ENCODE measurements around the gene GRIA3.

DNA sequence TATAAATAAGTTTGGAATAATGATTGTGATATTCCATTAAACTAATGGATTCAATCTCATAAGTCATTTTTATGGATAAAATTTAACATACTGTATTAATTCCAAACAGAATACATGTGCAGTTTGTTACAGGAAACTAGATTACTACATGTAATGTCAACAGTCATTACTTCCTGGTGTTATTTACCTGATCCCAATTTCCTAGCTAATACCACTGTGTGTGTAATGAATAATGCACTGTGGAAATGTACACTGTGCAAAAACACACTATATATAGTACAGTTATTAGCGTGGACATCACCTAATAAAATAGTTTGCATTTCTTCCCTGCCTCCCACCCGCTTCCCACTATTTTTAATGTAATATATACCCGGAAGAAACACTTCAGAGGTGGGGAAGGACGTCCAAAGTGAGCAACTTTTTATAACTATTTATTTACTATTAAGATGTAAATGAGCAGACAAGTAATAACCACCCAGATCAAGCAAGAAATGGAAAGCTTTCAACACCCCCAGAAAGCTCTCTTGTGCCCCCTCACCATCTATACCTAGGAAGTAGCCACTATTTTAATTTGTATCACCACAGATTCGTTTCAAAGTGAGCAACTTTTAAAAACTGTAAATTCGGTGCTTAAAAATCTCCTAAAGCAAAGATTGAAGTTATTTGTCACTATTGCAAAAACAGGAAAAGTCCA is 329.7 kb downstream of the GRIA3 start:
- TF ChIP-seq, protein P1, sequence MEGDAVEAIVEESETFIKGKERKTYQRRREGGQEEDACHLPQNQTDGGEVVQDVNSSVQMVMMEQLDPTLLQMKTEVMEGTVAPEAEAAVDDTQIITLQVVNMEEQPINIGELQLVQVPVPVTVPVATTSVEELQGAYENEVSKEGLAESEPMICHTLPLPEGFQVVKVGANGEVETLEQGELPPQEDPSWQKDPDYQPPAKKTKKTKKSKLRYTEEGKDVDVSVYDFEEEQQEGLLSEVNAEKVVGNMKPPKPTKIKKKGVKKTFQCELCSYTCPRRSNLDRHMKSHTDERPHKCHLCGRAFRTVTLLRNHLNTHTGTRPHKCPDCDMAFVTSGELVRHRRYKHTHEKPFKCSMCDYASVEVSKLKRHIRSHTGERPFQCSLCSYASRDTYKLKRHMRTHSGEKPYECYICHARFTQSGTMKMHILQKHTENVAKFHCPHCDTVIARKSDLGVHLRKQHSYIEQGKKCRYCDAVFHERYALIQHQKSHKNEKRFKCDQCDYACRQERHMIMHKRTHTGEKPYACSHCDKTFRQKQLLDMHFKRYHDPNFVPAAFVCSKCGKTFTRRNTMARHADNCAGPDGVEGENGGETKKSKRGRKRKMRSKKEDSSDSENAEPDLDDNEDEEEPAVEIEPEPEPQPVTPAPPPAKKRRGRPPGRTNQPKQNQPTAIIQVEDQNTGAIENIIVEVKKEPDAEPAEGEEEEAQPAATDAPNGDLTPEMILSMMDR (IDR thresholded peaks at IDR 0.05): no peak
- TF ChIP-seq MEF2A (IDR thresholded peaks at IDR 0.05; ENCODE audit: borderline replicate concordance, low read depth) (no peak), EP300 (IDR thresholded peaks at IDR 0.05; ENCODE audit: borderline replicate concordance in 1 of 2, low read depth in 1 of 2, low read length in 1 of 2) (no peak), TAF1 (IDR thresholded peaks at IDR 0.05; ENCODE audit: borderline replicate concordance, low read depth, low read length) (no peak), CHD2 (IDR thresholded peaks at IDR 0.05; ENCODE audit: low read length, partially characterized antibody) (no peak), POLR2AphosphoS5 (IDR thresholded peaks at IDR 0.05; ENCODE audit: low read depth, low read length) (no peak), YY1 (IDR thresholded peaks at IDR 0.05; ENCODE audit: low read depth) (no peak), FOXM1 (IDR thresholded peaks at IDR 0.05; ENCODE audit: low read depth) (no peak), GABPA (IDR thresholded peaks at IDR 0.05; ENCODE audit: low read depth) (no peak), SMC3 (IDR thresholded peaks at IDR 0.05; ENCODE audit: low read depth, low read length) (no peak), NRF1 (IDR thresholded peaks at IDR 0.05; ENCODE audit: low read depth, low read length) (no peak), MXI1 (IDR thresholded peaks at IDR 0.05; ENCODE audit: low read depth, low read length) (no peak)
- TF ChIP-seq, protein P2, sequence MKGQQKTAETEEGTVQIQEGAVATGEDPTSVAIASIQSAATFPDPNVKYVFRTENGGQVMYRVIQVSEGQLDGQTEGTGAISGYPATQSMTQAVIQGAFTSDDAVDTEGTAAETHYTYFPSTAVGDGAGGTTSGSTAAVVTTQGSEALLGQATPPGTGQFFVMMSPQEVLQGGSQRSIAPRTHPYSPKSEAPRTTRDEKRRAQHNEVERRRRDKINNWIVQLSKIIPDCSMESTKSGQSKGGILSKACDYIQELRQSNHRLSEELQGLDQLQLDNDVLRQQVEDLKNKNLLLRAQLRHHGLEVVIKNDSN (IDR thresholded peaks at IDR 0.05; ENCODE audit: borderline replicate concordance, low read depth): no peak
